Panc1 (cell line): ENCODE measurements around the gene SLCO2B1. TPM values are rescaled to one million over a fixed set of nuclear protein-coding genes. Genes with fewer than 3 reads are reported as not detected.

Experiments
- ATAC-seq: fragments of 200-7000 bp; cut with Tn5 transposase; 2 replicates; pipeline ENCODE4 v1.9.1; 2020; ENCODE audit warnings: mild to moderate bottlenecking, moderate library complexity
- BruUV-seq: library from RNA; stranded (reverse); fragments of 400-500 nt; replicated peaks from 2 replicates; lab custom pipeline; 2021; lab: Mats Ljungman, UMichigan
- CTCF ChIA-PET: fragments of 300-600 bp; sonication (Branson Sonifier 250); formaldehyde crosslinking; loops from one replicate; lab custom pipeline; 2022; ENCODE audit warnings: antibody characterized with exemption; lab: Charles Lee
- POLR2A ChIA-PET: fragments of 300-600 bp; sonication (Branson Sonifier 250); formaldehyde crosslinking; loops from one replicate; lab custom pipeline; 2022; ENCODE audit warnings: antibody characterized with exemption; lab: Charles Lee
- DNase-seq: peaks from one replicate; pipeline ENCODE4 v3.0.0-alpha.2; 2010; ENCODE audit warnings: low read depth, low spot score
- H3K27ac ChIP-seq: 2 replicates; pipeline ENCODE4 v1.5.1; 2011; ENCODE audit warnings: mild to moderate bottlenecking, low read length, inconsistent platforms
- H3K27me3 ChIP-seq: fragments of 200-500 bp; sonication (Bioruptor generic); 2 replicates; pipeline ENCODE4 v1.6.0; 2014; ENCODE audit warnings: low read length, inconsistent platforms; ENCODE audit not compliant: control insufficient read depth, insufficient read depth
- H3K36me3 ChIP-seq: fragments of 200-500 bp; sonication (Bioruptor generic); 2 replicates; pipeline ENCODE4 v1.5.1; 2014; ENCODE audit warnings: inconsistent platforms, mild to moderate bottlenecking, low read length, moderate library complexity; ENCODE audit not compliant: control insufficient read depth, insufficient read depth
- H3K4me1 ChIP-seq: 2 replicates; pipeline ENCODE4 v1.5.1; 2011; ENCODE audit warnings: inconsistent platforms, mild to moderate bottlenecking, low read length, moderate library complexity; ENCODE audit not compliant: control insufficient read depth, insufficient read depth
- H3K4me3 ChIP-seq, 2 experiments: 2 replicates each; pipeline ENCODE4 v1.5.1; 2011 to 2012; ENCODE audit warnings: low read depth in 2 of 2, low read length in 2 of 2, mild to moderate bottlenecking in 2 of 2, inconsistent platforms in 1 of 2, moderate library complexity in 1 of 2
- H3K9me3 ChIP-seq: fragments of 200-500 bp; sonication (Bioruptor generic); 2 replicates; pipeline ENCODE4 v1.5.1; 2014; ENCODE audit warnings: low read depth, mild to moderate bottlenecking, inconsistent platforms, low read length, moderate library complexity; ENCODE audit not compliant: control insufficient read depth, insufficient read depth
- CTCF ChIP-seq: fragments of 450-650 bp; IDR thresholded peaks from 2 replicates; pipeline ENCODE4 v1.5.1; 2017; ENCODE audit warnings: mild to moderate bottlenecking
- POLR2AphosphoS5 ChIP-seq: IDR thresholded peaks from 2 replicates; pipeline ENCODE4 v1.6.1; 2012; ENCODE audit warnings: mild to moderate bottlenecking, low read depth, low read length, moderate library complexity
- REST ChIP-seq, 2 experiments: IDR thresholded peaks; 2 replicates each; pipeline ENCODE4 v1.6.1; 2011 to 2012; ENCODE audit warnings: low read depth in 2 of 2, control low read depth in 1 of 2, low read length in 1 of 2, mild to moderate bottlenecking in 1 of 2, moderate library complexity in 1 of 2; ENCODE audit not compliant: insufficient read depth in 1 of 2
- SIN3A ChIP-seq: IDR thresholded peaks from 2 replicates; pipeline ENCODE4 v1.6.1; 2012; ENCODE audit warnings: low read depth, mild to moderate bottlenecking, low read length, moderate library complexity, borderline replicate concordance; ENCODE audit not compliant: insufficient read depth
- TCF7L2 ChIP-seq: IDR thresholded peaks from 2 replicates; pipeline ENCODE4 v1.6.1; 2011; ENCODE audit warnings: mild to moderate bottlenecking, low read depth, low read length, inconsistent platforms
- in situ Hi-C: cut with HindIII; loops from 2 replicates; pipeline ENCODE4 v1.10.0; 2016; ENCODE audit warnings: low sequenced_read_pairs, low pct_unique_long_range_greater_than_20kb
- intact Hi-C: fragments of 100-400 bp; cut with micrococcal nuclease; formaldehyde crosslinking; loops from one replicate; pipeline ENCODE4 v1.10.0; 2022; ENCODE audit not compliant: unreplicated experiment
- total RNA-seq: library from RNA; stranded (reverse); gene quantifications from one replicate; pipeline ENCODE4 v1.2.1, GENCODE V29; 2021; ENCODE audit not compliant: unreplicated experiment

The SLCO2B1 gene
- total RNA-seq, 1 experiment from 2014 or later = 0.77 TPM

- H3K4me3 ChIP-seq = no peak overlapping the region
- intact Hi-C loops = loop anchor here (2.0 kb wide), 1 partner anchor 59 kb away; no protein-coding TSS in a partner anchor
- in situ Hi-C loops = no loop called here
Measured at GRCh38 chr11:75145972-75146519, 4.9 kb upstream of the SLCO2B1 start.

GRCh38 chr11:75146711-75147110, 4.2 kb upstream of the SLCO2B1 start:
- TF ChIP-seq TCF7L2 = no peak
- TF ChIP-seq REST (IDR thresholded peaks at IDR 0.05; ENCODE audit: insufficient read depth in 1 of 2, low read depth in 2 of 2, low read length in 1 of 2) = no peak
- TF ChIP-seq POLR2AphosphoS5 = no peak
- no peak for TF ChIP-seq CTCF
- no peak for TF ChIP-seq SIN3A
- peaks cover 2% of the 10 kb centered on the region; the same call in 1 of the 2 replicates for H3K27me3 ChIP-seq
- POLR2A ChIA-PET = interaction anchor here (0.6 kb wide), 1 partner anchor 175 kb away, joined by 3 read pairs; no protein-coding TSS in a partner anchor
- intact Hi-C loops = no loop called here
- no peaks in the 10 kb centered on the region for H3K36me3 ChIP-seq
- ATAC-seq (no peak), DNase-seq (no peak)
- H3K9me3 ChIP-seq = no peaks in the 10 kb centered on the region
- BruUV-seq = no TSS peak
- in situ Hi-C loops = no loop called here
- CTCF ChIA-PET = interaction anchor here (0.5 to 3.9 kb wide), 5 partner anchors 18 to 134 kb away, joined by 3 to 58 read pairs (median 17); no protein-coding TSS in a partner anchor
- H3K27ac ChIP-seq = no peak overlapping the region
- H3K4me1 ChIP-seq = peaks cover 10% of the 10 kb centered on the region
- no peak overlapping the region for H3K4me3 ChIP-seq

More at GRCh38 chr11:75145972-75146519, 4.9 kb upstream of the SLCO2B1 start:
- Histone ChIP-seq H3K4me1 (peaks cover 10% of the 10 kb centered on the region), H3K27ac (no peak overlapping the region), H3K9me3 (no peaks in the 10 kb centered on the region), H3K36me3 (no peaks in the 10 kb centered on the region), H3K27me3 (peaks cover 2% of the 10 kb centered on the region; the same call in 1 of the 2 replicates)
- POLR2A ChIA-PET = interaction anchor here (0.6 kb wide), 2 partner anchors 15 to 175 kb away, joined by 3 read pairs; no protein-coding TSS in a partner anchor
- CTCF ChIA-PET = interaction anchor here (1.0 to 3.9 kb wide), 6 partner anchors 18 to 102 kb away, joined by 3 to 58 read pairs (median 12); no protein-coding TSS in a partner anchor
- no peak for ATAC-seq
- BruUV-seq = no TSS peak
- no peak for DNase-seq
- TF ChIP-seq SIN3A (no peak), POLR2AphosphoS5 (no peak), TCF7L2 (no peak), CTCF (no peak), REST (IDR thresholded peaks at IDR 0.05; ENCODE audit: insufficient read depth in 1 of 2, low read depth in 2 of 2, low read length in 1 of 2) (no peak)
